Right lobe of liver (tissue), 4 donors: ENCODE results near the gene PTGES3L.

ENCODE experiments used
- POLR2A ChIP-seq: fragments of 450-650 bp; IDR thresholded peaks from one replicate; pipeline ENCODE4 v1.6.1; 2017; ENCODE audit warnings: antibody characterized with exemption, mild to moderate bottlenecking
- TF ChIP-seq, protein P1 (sequence below), 4 donors: fragments of 200-600 bp in 3 of 4; fragments of 450-650 bp in 1 of 4; IDR thresholded peaks; one replicate each; pipeline versions ENCODE4 v1.5.1 to v1.8.0; 2016 to 2022; ENCODE audit warnings: antibody characterized with exemption in 4 of 4, mild to moderate bottlenecking in 2 of 4
- donor health status: DM: no; HTN: no; CAD: no.
- donor health status: DM: no; HTN: no; CAD: no.
- donor health status: DM: no; HTN: yes; CAD: no.

GRCh38 chr17:42922294-42922693 is 57.6 kb downstream of the PTGES3L start:
- TF ChIP-seq, protein P1, sequence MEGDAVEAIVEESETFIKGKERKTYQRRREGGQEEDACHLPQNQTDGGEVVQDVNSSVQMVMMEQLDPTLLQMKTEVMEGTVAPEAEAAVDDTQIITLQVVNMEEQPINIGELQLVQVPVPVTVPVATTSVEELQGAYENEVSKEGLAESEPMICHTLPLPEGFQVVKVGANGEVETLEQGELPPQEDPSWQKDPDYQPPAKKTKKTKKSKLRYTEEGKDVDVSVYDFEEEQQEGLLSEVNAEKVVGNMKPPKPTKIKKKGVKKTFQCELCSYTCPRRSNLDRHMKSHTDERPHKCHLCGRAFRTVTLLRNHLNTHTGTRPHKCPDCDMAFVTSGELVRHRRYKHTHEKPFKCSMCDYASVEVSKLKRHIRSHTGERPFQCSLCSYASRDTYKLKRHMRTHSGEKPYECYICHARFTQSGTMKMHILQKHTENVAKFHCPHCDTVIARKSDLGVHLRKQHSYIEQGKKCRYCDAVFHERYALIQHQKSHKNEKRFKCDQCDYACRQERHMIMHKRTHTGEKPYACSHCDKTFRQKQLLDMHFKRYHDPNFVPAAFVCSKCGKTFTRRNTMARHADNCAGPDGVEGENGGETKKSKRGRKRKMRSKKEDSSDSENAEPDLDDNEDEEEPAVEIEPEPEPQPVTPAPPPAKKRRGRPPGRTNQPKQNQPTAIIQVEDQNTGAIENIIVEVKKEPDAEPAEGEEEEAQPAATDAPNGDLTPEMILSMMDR (IDR thresholded peaks at IDR 0.05): no peak
- no peak for TF ChIP-seq POLR2A
